Neural cell (in vitro differentiated cells): Measurements from ENCODE around the gene BLOC1S5. TPM values are rescaled to one million over a fixed set of nuclear protein-coding genes. Genes with fewer than 3 reads are reported as not detected.

Experiments
- H2AFZ ChIP-seq: fragments of 200-600, 300-800 bp; sonication (generic), shearing (Covaris generic); 2 replicates; pipeline ENCODE4 v1.6.0; 2014; ENCODE audit warnings: low read depth, mild to moderate bottlenecking, antibody characterized with exemption, low read length, moderate library complexity
- H3F3A ChIP-seq: fragments of 200-600 bp; shearing (Covaris generic); 2 replicates; pipeline ENCODE4 v1.6.1; 2016; ENCODE audit warnings: mild to moderate bottlenecking, moderate library complexity, mixed read lengths, antibody characterized with exemption, low read length; ENCODE audit not compliant: insufficient read depth, poor library complexity, severe bottlenecking
- H3K27ac ChIP-seq: fragments of 200-600, 300-800 bp; sonication (generic), shearing (Covaris generic); 2 replicates; pipeline ENCODE4 v1.5.1; 2014; ENCODE audit warnings: mild to moderate bottlenecking, low read length, moderate library complexity
- H3K27me3 ChIP-seq: fragments of 300-800, 200-600 bp; sonication (generic), shearing (Covaris generic); 2 replicates; pipeline ENCODE4 v1.6.0; 2014; ENCODE audit warnings: mild to moderate bottlenecking, low read depth, low read length, moderate library complexity; ENCODE audit not compliant: insufficient read depth
- H3K36me3 ChIP-seq: fragments of 300-800, 200-600 bp; sonication (generic), shearing (Covaris generic); 2 replicates; pipeline ENCODE4 v1.5.1; 2014; ENCODE audit warnings: mild to moderate bottlenecking, antibody characterized with exemption, low read length, moderate library complexity; ENCODE audit not compliant: insufficient read depth
- H3K4me2 ChIP-seq: fragments of 300-800, 200-600 bp; sonication (generic), shearing (Covaris generic); 2 replicates; pipeline ENCODE4 v1.6.0; 2014; ENCODE audit warnings: mild to moderate bottlenecking, low read length
- H3K4me3 ChIP-seq: fragments of 300-800, 200-600 bp; sonication (generic), shearing (Covaris generic); 2 replicates; pipeline ENCODE4 v1.5.1; 2014; ENCODE audit warnings: mild to moderate bottlenecking, low read length, moderate library complexity
- H3K79me2 ChIP-seq: fragments of 200-600 bp; shearing (Covaris generic); replicated peaks from 2 replicates; pipeline ENCODE4 v1.6.0; 2014; ENCODE audit warnings: mild to moderate bottlenecking, low read length, moderate library complexity; ENCODE audit not compliant: insufficient read depth
- H3K9ac ChIP-seq: fragments of 300-800, 200-600 bp; sonication (generic), shearing (Covaris generic); 2 replicates; pipeline ENCODE4 v1.6.1; 2016; ENCODE audit warnings: mild to moderate bottlenecking, low read length, mixed read lengths
- H3K9me2 ChIP-seq: fragments of 200-600 bp; shearing (Covaris generic); 2 replicates; pipeline ENCODE4 v1.6.1; 2016; ENCODE audit warnings: mild to moderate bottlenecking, low read length, mixed read lengths; ENCODE audit not compliant: insufficient read depth
- H3K9me3 ChIP-seq: fragments of 200-600, 300-800 bp; sonication (generic), shearing (Covaris generic); 2 replicates; pipeline ENCODE4 v1.6.1; 2016; ENCODE audit warnings: mild to moderate bottlenecking, mixed run types, low read length, moderate library complexity, mixed read lengths
- H4K20me1 ChIP-seq: fragments of 200-600 bp; shearing (Covaris generic); 2 replicates; pipeline ENCODE4 v1.6.1; 2016; ENCODE audit warnings: mild to moderate bottlenecking, mixed run types; ENCODE audit not compliant: insufficient read depth
- EP300 ChIP-seq: fragments of 450-650 bp; conservative IDR thresholded peaks from 2 replicates; pipeline ENCODE4 v1.6.1; 2014; ENCODE audit warnings: antibody characterized with exemption, mild to moderate bottlenecking, moderate library complexity; ENCODE audit not compliant: poor library complexity, severe bottlenecking
- EZH2 ChIP-seq: fragments of 200-600, 300-800 bp; shearing (Covaris generic), sonication (generic); IDR thresholded peaks from 2 replicates; pipeline ENCODE4 v1.6.1; 2014; ENCODE audit warnings: antibody characterized with exemption, low read length, borderline replicate concordance, mild to moderate bottlenecking; ENCODE audit not compliant: insufficient read depth, poor library complexity, severe bottlenecking
- MXI1 ChIP-seq: fragments of 450-650 bp; conservative IDR thresholded peaks from 2 replicates; pipeline ENCODE4 v1.6.1; 2014; ENCODE audit warnings: antibody characterized with exemption, mild to moderate bottlenecking; ENCODE audit not compliant: poor library complexity, severe bottlenecking
- POLR2AphosphoS5 ChIP-seq: IDR thresholded peaks from 2 replicates; pipeline ENCODE4 v1.6.1; 2012
- RAD21 ChIP-seq: fragments of 450-650 bp; conservative IDR thresholded peaks from 2 replicates; pipeline ENCODE4 v1.6.1; 2014; ENCODE audit warnings: antibody characterized with exemption, mild to moderate bottlenecking, moderate library complexity
- SMC3 ChIP-seq: fragments of 450-650 bp; conservative IDR thresholded peaks from 2 replicates; pipeline ENCODE4 v1.6.1; 2014; ENCODE audit warnings: antibody characterized with exemption, mild to moderate bottlenecking, moderate library complexity; ENCODE audit not compliant: poor library complexity
- TAF1 ChIP-seq: IDR thresholded peaks from 2 replicates; pipeline ENCODE4 v1.6.1; 2012; ENCODE audit warnings: low read depth
- polyA plus RNA-seq: library from polyadenylated mRNA; depleted of rRNA; stranded (reverse); fragments of >200 nt; gene quantifications from 2 replicates; pipeline ENCODE4 v1.2.3, GENCODE V29; 2014
- TF ChIP-seq, protein P1 (sequence below): fragments of 450-650 bp; IDR thresholded peaks from 2 replicates; pipeline ENCODE4 v1.5.1; 2014; ENCODE audit warnings: antibody characterized with exemption, mild to moderate bottlenecking, moderate library complexity; ENCODE audit not compliant: poor library complexity, severe bottlenecking
- TF ChIP-seq, protein P2 (sequence below): IDR thresholded peaks from 2 replicates; pipeline ENCODE4 v1.6.1; 2012; ENCODE audit warnings: borderline replicate concordance

The BLOC1S5 gene
- polyA plus RNA-seq, 1 donor from 2014 or later: 12.2 TPM

DNA sequence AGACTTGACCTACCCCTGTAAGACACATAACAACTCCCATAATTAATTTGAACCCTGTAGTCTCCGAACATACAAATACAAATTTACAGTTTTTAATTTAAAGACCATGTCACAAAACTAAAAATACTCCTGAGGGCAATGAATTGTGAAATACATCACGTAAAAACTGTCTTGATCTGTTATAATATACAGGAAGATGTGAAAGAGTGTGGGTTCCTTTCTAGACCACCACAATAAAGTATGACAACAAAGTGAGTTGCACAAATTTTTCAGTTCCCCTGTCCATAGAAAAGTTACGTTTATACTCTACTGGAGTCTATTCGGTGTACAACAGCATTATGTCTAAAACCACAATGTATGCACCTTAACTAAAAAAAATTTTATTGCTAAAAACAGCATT is 11.0 kb upstream of the BLOC1S5 start:
- H3K27me3 ChIP-seq: no peaks in the 10 kb centered on the region
- no peaks in the 10 kb centered on the region for H3K9me3 ChIP-seq
- H3K79me2 ChIP-seq: no peaks in the 10 kb centered on the region
- TF ChIP-seq MXI1 (no peak), POLR2AphosphoS5 (no peak), EZH2 (no peak), EP300 (no peak), TAF1 (no peak), RAD21 (no peak), SMC3 (no peak)
- TF ChIP-seq, protein P1, sequence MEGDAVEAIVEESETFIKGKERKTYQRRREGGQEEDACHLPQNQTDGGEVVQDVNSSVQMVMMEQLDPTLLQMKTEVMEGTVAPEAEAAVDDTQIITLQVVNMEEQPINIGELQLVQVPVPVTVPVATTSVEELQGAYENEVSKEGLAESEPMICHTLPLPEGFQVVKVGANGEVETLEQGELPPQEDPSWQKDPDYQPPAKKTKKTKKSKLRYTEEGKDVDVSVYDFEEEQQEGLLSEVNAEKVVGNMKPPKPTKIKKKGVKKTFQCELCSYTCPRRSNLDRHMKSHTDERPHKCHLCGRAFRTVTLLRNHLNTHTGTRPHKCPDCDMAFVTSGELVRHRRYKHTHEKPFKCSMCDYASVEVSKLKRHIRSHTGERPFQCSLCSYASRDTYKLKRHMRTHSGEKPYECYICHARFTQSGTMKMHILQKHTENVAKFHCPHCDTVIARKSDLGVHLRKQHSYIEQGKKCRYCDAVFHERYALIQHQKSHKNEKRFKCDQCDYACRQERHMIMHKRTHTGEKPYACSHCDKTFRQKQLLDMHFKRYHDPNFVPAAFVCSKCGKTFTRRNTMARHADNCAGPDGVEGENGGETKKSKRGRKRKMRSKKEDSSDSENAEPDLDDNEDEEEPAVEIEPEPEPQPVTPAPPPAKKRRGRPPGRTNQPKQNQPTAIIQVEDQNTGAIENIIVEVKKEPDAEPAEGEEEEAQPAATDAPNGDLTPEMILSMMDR: no peak
- TF ChIP-seq, protein P2, sequence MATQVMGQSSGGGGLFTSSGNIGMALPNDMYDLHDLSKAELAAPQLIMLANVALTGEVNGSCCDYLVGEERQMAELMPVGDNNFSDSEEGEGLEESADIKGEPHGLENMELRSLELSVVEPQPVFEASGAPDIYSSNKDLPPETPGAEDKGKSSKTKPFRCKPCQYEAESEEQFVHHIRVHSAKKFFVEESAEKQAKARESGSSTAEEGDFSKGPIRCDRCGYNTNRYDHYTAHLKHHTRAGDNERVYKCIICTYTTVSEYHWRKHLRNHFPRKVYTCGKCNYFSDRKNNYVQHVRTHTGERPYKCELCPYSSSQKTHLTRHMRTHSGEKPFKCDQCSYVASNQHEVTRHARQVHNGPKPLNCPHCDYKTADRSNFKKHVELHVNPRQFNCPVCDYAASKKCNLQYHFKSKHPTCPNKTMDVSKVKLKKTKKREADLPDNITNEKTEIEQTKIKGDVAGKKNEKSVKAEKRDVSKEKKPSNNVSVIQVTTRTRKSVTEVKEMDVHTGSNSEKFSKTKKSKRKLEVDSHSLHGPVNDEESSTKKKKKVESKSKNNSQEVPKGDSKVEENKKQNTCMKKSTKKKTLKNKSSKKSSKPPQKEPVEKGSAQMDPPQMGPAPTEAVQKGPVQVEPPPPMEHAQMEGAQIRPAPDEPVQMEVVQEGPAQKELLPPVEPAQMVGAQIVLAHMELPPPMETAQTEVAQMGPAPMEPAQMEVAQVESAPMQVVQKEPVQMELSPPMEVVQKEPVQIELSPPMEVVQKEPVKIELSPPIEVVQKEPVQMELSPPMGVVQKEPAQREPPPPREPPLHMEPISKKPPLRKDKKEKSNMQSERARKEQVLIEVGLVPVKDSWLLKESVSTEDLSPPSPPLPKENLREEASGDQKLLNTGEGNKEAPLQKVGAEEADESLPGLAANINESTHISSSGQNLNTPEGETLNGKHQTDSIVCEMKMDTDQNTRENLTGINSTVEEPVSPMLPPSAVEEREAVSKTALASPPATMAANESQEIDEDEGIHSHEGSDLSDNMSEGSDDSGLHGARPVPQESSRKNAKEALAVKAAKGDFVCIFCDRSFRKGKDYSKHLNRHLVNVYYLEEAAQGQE: no peak
- H3K9ac ChIP-seq: no peak overlapping the region
- no peak overlapping the region for H3K4me2 ChIP-seq
- H3K4me3 ChIP-seq: no peak overlapping the region
- no peaks in the 10 kb centered on the region for H4K20me1 ChIP-seq
- H2AFZ ChIP-seq: no peak overlapping the region
- no peaks in the 10 kb centered on the region for H3F3A ChIP-seq
- H3K27ac ChIP-seq: no peak overlapping the region
- H3K36me3 ChIP-seq: no peaks in the 10 kb centered on the region
- no peaks in the 10 kb centered on the region for H3K9me2 ChIP-seq

DNA sequence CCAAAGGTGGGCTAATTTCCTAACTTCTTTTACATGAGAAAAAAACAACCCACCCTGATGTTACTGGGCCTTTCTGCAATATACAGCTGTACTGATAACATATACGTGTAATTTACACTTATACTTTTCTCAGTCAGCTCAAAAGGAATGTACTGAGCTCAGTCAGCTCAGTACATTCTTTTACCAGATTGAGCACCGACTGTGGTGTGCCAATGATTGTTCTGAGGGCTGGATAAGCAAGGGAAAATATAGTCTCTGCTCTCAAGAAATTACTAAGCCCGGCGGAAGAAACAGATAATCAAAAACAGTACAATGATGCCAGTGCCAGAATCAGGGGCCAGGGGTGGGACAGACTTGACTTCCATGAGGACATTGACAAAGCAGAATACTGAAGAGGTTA is 10.0 kb upstream of the BLOC1S5 start:
- Histone ChIP-seq H3K36me3 (no peaks in the 10 kb centered on the region), H3K27me3 (no peaks in the 10 kb centered on the region), H3K9ac (no peak overlapping the region), H4K20me1 (no peaks in the 10 kb centered on the region), H3F3A (no peaks in the 10 kb centered on the region), H3K27ac (no peak overlapping the region), H3K9me3 (no peaks in the 10 kb centered on the region), H3K4me2 (no peak overlapping the region), H3K9me2 (no peaks in the 10 kb centered on the region), H3K4me3 (no peak overlapping the region), H3K79me2 (no peaks in the 10 kb centered on the region), H2AFZ (no peak overlapping the region)
- TF ChIP-seq TAF1 (no peak), MXI1 (no peak), EP300 (no peak), RAD21 (no peak), POLR2AphosphoS5 (no peak), EZH2 (no peak)
- TF ChIP-seq, protein P2: no peak
- TF ChIP-seq, protein P1: no peak
